GM12801 (cell line): Measurements from ENCODE around the gene MPP1.

Experiments used
- TF ChIP-seq, protein P1 (sequence below): IDR thresholded peaks from one replicate; pipeline ENCODE4 v1.5.1; 2011; ENCODE audit warnings: control low read depth; ENCODE audit not compliant: insufficient read length; ENCODE audit errors: extremely low read depth

MPP1 gene

DNA sequence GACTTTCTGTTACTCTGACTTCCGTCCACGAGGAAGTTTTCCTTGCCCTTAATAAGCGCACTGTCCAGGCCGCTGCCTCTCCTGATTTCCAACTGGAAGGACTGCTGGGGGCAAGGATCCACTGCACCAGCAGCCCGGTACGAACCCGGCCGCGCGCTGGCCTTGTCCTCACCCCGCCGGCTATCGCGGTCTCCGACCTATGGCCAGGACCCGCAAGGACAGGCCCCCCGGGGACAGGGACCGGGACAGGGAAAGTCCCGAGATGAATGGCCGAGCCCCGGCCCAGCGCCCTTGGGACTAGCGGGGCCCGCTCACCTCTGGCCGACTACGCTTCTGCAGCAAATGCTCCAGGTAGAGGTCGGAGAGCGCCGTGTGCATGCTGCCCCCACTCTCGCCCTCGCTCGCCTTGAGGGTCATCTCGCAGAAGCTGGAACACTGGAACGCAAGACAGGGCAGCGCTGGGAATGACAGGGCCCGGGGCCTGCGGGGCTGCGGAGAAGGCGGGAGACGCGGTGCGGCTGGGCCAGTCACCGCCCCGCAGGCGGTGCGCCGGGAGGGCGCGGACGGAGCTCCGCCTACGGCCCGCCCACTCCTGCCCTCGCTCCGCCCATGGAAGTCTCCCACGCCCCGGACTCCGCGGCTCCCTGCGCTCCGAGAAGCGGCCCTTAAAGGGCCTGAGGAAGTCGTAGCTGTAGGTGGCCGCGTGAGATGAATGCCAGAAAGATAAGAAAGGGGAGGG is at the start of gene MPP1:
Gene MPP1, minus strand, starts transcription at position 529 of the 739 bp plus-strand sequence. Its CDS starts 112 bp downstream, at position 417.
- TF ChIP-seq, protein P1, sequence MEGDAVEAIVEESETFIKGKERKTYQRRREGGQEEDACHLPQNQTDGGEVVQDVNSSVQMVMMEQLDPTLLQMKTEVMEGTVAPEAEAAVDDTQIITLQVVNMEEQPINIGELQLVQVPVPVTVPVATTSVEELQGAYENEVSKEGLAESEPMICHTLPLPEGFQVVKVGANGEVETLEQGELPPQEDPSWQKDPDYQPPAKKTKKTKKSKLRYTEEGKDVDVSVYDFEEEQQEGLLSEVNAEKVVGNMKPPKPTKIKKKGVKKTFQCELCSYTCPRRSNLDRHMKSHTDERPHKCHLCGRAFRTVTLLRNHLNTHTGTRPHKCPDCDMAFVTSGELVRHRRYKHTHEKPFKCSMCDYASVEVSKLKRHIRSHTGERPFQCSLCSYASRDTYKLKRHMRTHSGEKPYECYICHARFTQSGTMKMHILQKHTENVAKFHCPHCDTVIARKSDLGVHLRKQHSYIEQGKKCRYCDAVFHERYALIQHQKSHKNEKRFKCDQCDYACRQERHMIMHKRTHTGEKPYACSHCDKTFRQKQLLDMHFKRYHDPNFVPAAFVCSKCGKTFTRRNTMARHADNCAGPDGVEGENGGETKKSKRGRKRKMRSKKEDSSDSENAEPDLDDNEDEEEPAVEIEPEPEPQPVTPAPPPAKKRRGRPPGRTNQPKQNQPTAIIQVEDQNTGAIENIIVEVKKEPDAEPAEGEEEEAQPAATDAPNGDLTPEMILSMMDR: no peak

DNA sequence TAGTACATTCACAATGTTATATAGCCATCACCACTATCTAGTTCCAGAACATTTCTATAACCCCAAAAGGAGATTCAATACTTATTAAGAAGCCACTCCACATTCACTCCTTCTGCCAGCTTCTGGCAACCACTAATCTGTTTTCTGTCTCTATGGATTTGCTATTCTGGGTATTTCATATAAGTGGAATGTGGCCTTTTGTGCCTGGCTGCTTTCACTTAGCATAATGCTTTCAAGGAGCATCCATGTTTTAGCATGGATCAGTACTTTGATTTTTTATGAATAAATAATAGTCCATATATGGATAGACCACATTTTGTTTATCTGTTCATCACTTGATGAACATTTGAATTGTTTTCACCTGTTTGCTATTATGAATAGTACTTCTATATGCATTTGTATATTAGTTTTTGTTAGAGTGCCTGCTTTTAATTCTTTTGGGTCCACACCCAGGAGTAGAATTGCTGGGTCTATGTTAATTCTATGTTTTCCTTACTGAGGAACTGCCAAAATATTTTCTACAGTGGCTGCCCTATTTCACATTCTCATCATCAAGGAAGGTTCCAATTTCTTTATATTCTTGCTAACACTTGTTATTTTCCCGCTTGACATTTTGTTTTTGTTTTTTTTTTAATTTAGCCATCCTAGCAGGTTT is 45.8 kb upstream of the MPP1 start:
- TF ChIP-seq, protein P1: no peak

- TF ChIP-seq, protein P1: no peak
Measured at GRCh38 chrX:154840856-154841255, 35.6 kb upstream of the MPP1 start.

DNA sequence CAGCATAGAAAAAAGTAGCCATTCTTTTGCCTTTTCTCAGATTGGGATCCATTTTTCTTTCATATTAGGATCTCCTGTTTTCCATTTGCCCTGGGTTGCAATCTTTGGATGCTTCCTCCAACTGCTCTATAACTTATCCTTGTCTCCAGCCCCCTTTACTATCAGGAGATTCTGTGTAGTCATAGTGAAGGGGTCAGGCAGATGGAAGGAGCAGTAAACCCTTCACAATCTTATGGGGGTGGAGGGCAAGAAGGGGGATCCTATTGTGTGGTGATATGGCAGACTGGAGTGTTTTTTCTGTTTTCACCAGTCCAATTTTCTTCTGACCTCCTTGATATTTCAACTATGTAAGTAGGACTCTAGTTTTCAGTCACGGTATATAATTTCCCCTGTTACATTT is 30.9 kb upstream of the MPP1 start:
- TF ChIP-seq, protein P1: no peak

DNA sequence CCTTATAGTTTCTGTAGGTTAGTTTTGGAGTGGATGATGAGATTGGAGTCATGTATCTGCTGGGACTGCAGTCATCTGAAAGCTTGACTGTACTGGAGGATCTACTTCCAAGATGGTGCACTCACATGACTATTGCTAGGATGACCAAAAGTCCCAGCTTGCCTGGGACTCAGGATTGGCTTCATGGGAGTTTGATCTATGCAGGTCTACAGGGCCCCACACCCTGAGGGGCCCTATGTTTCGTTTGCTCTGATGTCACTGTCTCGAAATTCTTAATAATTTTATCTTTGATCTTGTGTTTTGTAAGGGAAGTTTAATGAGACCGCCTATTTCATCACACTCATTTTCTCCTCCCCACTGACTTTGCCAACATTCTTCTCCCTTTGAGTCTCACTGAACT is 29.3 kb upstream of the MPP1 start, which contains the start of gene SMIM9:
Gene SMIM9, minus strand, starts transcription at position 101 of the 400 bp plus-strand sequence. CDS start 3,806 bp downstream, outside the sequence.
- TF ChIP-seq, protein P1: no peak

- TF ChIP-seq, protein P1: no peak
Measured at GRCh38 chrX:154833746-154834274, 28.5 kb upstream of the MPP1 start.

- TF ChIP-seq, protein P1: no peak
Measured at GRCh38 chrX:154829926-154830442, 24.7 kb upstream of the MPP1 start.
